DLD1 (cell line): Measurements from ENCODE around the gene TRIM41.
"Not testable (repeated sequence)": the region's sequence is repeated elsewhere in the genome, so short reads cannot be mapped to it uniquely, and the experiment has no call there.

Experiments
- in situ Hi-C: cut with HindIII; loops from 2 replicates; pipeline ENCODE4 v1.10.0; 2017; ENCODE audit warnings: low sequenced_read_pairs

Gene TRIM41

GRCh38 chr5:181283347-181283746 is 60.3 kb downstream of the TRIM41 start:
- in situ Hi-C loops: no loop called here

GRCh38 chr5:181283841-181284755 is 61.0 kb downstream of the TRIM41 start:
- in situ Hi-C loops: not testable (repeated sequence)
